ENCODE data around the gene POU2F1.

DNA sequence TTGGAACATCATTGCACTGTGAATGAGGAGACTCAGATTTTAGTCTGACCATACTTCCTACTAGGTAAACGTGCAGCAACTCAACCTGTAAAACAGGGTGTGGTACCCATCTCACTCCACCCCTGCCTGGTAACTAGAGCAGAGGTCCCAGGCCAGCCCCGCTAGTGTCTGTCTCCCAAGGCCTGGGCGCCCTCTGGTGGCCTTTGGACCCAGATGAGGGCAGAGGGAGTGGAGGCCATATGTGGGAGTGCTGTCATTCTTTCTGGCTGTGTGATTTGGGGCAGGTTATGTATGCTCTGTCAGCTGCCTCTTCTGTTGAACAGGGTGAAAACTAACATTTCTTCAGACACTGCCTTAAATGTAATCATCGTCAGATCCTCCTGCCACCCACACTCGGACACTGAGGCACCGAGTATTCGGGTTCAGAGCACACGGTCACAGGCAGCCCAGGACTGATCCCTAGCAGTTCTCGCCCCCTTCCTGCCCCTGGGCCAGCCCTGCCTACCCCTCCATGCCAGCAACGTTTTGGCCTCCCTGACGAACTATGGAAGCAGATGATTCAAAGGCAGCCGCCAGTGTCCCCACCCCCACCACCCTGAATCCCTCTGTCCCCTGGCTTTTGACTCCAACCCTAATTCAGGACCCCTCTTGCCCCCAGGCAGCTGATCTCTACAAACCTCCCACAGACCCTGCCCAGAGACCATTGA, 221.6 kb downstream of the POU2F1 start:
- no peak for TF ChIP-seq EP300 (IDR thresholded peaks at IDR 0.05)
- TF ChIP-seq, protein P1, sequence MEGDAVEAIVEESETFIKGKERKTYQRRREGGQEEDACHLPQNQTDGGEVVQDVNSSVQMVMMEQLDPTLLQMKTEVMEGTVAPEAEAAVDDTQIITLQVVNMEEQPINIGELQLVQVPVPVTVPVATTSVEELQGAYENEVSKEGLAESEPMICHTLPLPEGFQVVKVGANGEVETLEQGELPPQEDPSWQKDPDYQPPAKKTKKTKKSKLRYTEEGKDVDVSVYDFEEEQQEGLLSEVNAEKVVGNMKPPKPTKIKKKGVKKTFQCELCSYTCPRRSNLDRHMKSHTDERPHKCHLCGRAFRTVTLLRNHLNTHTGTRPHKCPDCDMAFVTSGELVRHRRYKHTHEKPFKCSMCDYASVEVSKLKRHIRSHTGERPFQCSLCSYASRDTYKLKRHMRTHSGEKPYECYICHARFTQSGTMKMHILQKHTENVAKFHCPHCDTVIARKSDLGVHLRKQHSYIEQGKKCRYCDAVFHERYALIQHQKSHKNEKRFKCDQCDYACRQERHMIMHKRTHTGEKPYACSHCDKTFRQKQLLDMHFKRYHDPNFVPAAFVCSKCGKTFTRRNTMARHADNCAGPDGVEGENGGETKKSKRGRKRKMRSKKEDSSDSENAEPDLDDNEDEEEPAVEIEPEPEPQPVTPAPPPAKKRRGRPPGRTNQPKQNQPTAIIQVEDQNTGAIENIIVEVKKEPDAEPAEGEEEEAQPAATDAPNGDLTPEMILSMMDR (IDR thresholded peaks at IDR 0.05), result peak; percentile 57 to 82 (median 76)

Data from sigmoid colon (tissue), 4 donors.